Calu3 (cell line): Measurements from ENCODE around the gene MIEN1. TPM values are rescaled to one million over a fixed set of nuclear protein-coding genes. Genes with fewer than 3 reads are reported as not detected.

Experiments used
- BruUV-seq: library from RNA; stranded (reverse); fragments of 400-500 nt; replicated peaks from 2 replicates; lab custom pipeline; 2021; lab: Mats Ljungman, UMichigan
- CTCF ChIA-PET: fragments of 300-600 bp; sonication (Branson Sonifier 250); formaldehyde crosslinking; loops from one replicate; lab custom pipeline; 2022; ENCODE audit warnings: antibody characterized with exemption; lab: Charles Lee
- DNase-seq: peaks from one replicate; pipeline ENCODE4 v3.0.0; 2022
- H3K27ac Mint-ChIP-seq: one replicate; pipeline ENCODE4 v1.8.0; 2022; ENCODE audit warnings: mixed read lengths; ENCODE audit not compliant: unreplicated experiment
- H3K27me3 Mint-ChIP-seq: one replicate; pipeline ENCODE4 v1.8.0; 2022; ENCODE audit warnings: mixed read lengths; ENCODE audit not compliant: unreplicated experiment
- H3K36me3 Mint-ChIP-seq: one replicate; pipeline ENCODE4 v1.8.0; 2022; ENCODE audit warnings: mild to moderate bottlenecking, moderate library complexity, mixed read lengths; ENCODE audit not compliant: insufficient read depth, unreplicated experiment
- H3K4me1 Mint-ChIP-seq: one replicate; pipeline ENCODE4 v1.8.0; 2022; ENCODE audit warnings: mild to moderate bottlenecking, low read depth, mixed read lengths; ENCODE audit not compliant: unreplicated experiment
- H3K4me3 Mint-ChIP-seq: one replicate; pipeline ENCODE4 v1.8.0; 2022; ENCODE audit warnings: mild to moderate bottlenecking, low read depth, moderate library complexity, mixed read lengths; ENCODE audit not compliant: unreplicated experiment
- H3K9me3 Mint-ChIP-seq: one replicate; pipeline ENCODE4 v1.8.0; 2022; ENCODE audit warnings: low read depth, mixed read lengths; ENCODE audit not compliant: unreplicated experiment
- intact Hi-C: fragments of 100-400 bp; cut with micrococcal nuclease; formaldehyde crosslinking; loops from one replicate; pipeline ENCODE4 v1.10.0; 2022; ENCODE audit not compliant: unreplicated experiment
- total RNA-seq: library from RNA; stranded (reverse); gene quantifications from 2 replicates; pipeline ENCODE4 v1.2.3, GENCODE V29; 2022
- TF ChIP-seq, protein P1 (sequence below): fragments of 200-600 bp; IDR thresholded peaks from one replicate; pipeline ENCODE4 v1.8.0; 2022; ENCODE audit warnings: antibody characterized with exemption; ENCODE audit not compliant: unreplicated experiment

The MIEN1 gene
- total RNA-seq, 1 experiment from 2014 or later = 2,121 TPM

DNA sequence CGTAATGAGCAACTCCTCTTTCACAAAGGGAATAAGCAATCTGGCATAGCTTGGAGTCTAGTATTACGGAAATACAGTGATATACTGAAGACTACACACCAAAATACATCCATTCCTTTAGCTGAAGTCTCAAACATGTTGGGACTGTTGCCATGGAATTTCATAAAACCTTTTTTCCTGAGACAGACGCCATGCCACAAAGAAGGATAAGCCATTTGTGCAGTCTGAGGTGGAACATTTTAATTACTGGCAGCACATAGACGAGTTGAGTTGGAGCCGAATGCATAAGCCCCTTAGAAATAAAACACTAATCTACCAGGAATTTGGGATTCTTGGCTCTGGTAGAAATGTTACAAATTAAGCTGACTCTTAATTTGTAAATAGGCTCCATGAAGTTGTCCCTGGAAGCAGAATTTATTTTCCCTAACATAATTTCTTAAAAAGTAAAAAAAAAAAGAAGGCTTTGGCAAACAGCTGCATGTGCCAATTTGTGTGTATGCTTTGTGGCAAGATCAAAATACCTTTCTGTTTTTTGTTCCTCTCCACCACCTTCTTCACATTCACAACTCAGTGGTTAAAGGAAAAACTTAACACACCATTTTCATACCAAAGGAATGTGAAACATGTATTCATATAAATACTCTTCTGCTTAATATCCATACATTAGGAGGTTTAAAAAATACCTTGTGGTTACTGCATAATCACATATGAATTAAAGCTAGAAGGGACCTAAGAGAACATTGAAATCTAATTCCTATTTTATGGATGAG, 32.9 kb upstream of the MIEN1 start:
- intact Hi-C loops = loop anchor here (10.0 kb wide), 1 partner anchor 522 kb away; the partner anchor contains the start of gene CDC6
- H3K4me3 Mint-ChIP-seq = no peak overlapping the region
- peaks cover 10% of the 10 kb centered on the region for H3K9me3 Mint-ChIP-seq
- no peak overlapping the region for H3K27ac Mint-ChIP-seq
- H3K4me1 Mint-ChIP-seq = peaks cover 12% of the 10 kb centered on the region
- peaks cover 26% of the 10 kb centered on the region for H3K27me3 Mint-ChIP-seq
- CTCF ChIA-PET = interaction anchor here (0.8 to 161.2 kb wide), 43 partner anchors 26 to 609 kb away, joined by 3 to 42089 read pairs (median 8); partner anchors contain the start of genes ERBB2, GRB7, GSDMA and GSDMB
- no peaks in the 10 kb centered on the region for H3K36me3 Mint-ChIP-seq
- no TSS peak for BruUV-seq
- TF ChIP-seq, protein P1, sequence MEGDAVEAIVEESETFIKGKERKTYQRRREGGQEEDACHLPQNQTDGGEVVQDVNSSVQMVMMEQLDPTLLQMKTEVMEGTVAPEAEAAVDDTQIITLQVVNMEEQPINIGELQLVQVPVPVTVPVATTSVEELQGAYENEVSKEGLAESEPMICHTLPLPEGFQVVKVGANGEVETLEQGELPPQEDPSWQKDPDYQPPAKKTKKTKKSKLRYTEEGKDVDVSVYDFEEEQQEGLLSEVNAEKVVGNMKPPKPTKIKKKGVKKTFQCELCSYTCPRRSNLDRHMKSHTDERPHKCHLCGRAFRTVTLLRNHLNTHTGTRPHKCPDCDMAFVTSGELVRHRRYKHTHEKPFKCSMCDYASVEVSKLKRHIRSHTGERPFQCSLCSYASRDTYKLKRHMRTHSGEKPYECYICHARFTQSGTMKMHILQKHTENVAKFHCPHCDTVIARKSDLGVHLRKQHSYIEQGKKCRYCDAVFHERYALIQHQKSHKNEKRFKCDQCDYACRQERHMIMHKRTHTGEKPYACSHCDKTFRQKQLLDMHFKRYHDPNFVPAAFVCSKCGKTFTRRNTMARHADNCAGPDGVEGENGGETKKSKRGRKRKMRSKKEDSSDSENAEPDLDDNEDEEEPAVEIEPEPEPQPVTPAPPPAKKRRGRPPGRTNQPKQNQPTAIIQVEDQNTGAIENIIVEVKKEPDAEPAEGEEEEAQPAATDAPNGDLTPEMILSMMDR = no peak
- no peak for DNase-seq

DNA sequence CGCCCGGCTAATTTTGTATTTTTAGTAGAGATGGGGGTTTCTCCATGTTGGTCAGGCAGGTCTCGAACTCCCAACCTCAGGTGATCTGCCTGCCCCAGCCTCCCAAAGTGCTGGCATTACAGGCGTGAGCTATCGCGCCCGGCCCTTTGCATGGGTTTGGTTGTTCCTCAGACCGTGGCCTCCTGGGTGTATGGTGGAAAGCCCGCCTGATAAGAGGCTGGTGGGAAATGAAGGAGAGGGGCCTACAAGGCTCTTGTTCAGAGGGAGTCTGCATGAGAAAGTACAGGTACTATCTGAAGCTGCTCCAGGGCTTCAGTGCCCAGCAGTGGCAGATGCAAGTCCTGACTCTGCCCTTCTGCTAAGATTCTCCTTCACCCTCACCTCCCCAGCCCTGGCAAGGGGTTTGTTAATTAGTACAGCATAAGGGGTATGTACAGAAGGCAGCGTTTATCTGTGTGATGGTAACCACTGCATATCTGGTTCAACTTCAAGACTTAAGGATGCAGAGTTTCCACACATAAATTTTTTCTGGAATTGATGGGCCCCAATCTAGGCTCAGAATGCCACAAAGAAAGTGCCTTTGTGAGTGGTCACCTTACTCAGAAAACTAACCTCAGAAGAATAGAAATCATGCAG, 31.6 kb upstream of the MIEN1 start:
- H3K27me3 Mint-ChIP-seq = peaks cover 33% of the 10 kb centered on the region
- no peak overlapping the region for H3K4me3 Mint-ChIP-seq
- intact Hi-C loops = loop anchor here (10.0 kb wide), 1 partner anchor 523 kb away; the partner anchor contains the start of gene CDC6
- TF ChIP-seq, protein P1 = no peak
- no peak overlapping the region for H3K27ac Mint-ChIP-seq
- CTCF ChIA-PET = interaction anchor here (0.6 to 161.2 kb wide), 36 partner anchors 30 to 705 kb away, joined by 3 to 42089 read pairs (median 8); partner anchors contain the start of genes ERBB2, GRB7, GSDMA and GSDMB
- H3K36me3 Mint-ChIP-seq = no peaks in the 10 kb centered on the region
- peaks cover under 1% of the 10 kb centered on the region for H3K4me1 Mint-ChIP-seq
- no TSS peak for BruUV-seq
- DNase-seq = no peak
- H3K9me3 Mint-ChIP-seq = peaks cover 10% of the 10 kb centered on the region

DNA sequence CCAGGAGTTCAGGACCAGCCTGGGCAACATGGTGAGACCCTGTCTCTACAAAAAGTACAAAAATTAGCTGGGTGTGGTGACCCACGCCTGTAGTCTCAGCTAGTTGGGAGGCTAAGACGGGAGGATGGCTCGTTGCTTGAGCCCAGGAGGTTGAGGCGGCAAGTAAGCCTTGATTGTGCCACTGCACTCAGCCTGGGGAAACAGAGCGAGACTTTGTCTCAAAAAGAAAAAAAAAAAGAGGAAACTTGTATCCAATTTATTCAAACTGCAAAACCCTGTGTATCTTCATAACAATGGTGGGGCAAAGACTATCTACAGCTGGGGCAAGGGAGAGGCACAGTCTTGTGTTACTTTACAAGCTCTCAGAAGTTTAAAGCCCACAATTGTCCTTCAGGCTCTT, 28.9 kb upstream of the MIEN1 start:
- Mint-ChIP-seq H3K9me3 (no peaks in the 10 kb centered on the region), H3K4me3 (no peak overlapping the region), H3K4me1 (peaks cover 16% of the 10 kb centered on the region), H3K27ac (no peak overlapping the region), H3K36me3 (peaks cover 23% of the 10 kb centered on the region), H3K27me3 (peaks cover 37% of the 10 kb centered on the region)
- intact Hi-C loops = no loop called here
- no peak for DNase-seq
- no TSS peak for BruUV-seq
- CTCF ChIA-PET = interaction anchor here (0.6 to 161.2 kb wide), 41 partner anchors 32 to 935 kb away, joined by 3 to 42089 read pairs (median 16); partner anchors contain the start of genes ERBB2, GRB7, GSDMA and IKZF3
- TF ChIP-seq, protein P1 = no peak
